ENCODE results near the gene PALLD. TPM values are rescaled to one million over a fixed set of nuclear protein-coding genes. Genes with fewer than 3 reads are reported as not detected.

The PALLD gene
- total RNA-seq, 1 experiment from 2014 or later: 18.3 TPM

- no peak overlapping the region for H3K9ac ChIP-seq (ENCODE audit: extremely low read depth, insufficient read length, low read length)
- no peak overlapping the region for H2AK5ac ChIP-seq (ENCODE audit: insufficient read length, low read length)
- no peak overlapping the region for H3K4me2 ChIP-seq (ENCODE audit: insufficient read depth, insufficient read length, low read length)
- H4K91ac ChIP-seq (ENCODE audit: insufficient read length, low read depth, low read length): no peak overlapping the region
- H3K79me2 ChIP-seq (ENCODE audit: insufficient read depth, low read length): peaks cover 1% of the 10 kb centered on the region; the same call in 1 of the 2 replicates
- H3K14ac ChIP-seq (ENCODE audit: insufficient read depth, low read length): no peak overlapping the region
- no peaks in the 10 kb centered on the region for H3K23me2 ChIP-seq (ENCODE audit: insufficient read length, low read depth, low read length, poor library complexity, severe bottlenecking)
- WGBS (ENCODE audit: extremely low coverage, insufficient read length, low lambda C conversion rate): no CpG with 5 or more reads among the region's 4 CpGs
- no peak overlapping the region for H3K23ac ChIP-seq (ENCODE audit: insufficient read length, low read depth, low read length)
- H3K79me1 ChIP-seq (ENCODE audit: insufficient read depth, low read depth, low read length, poor library complexity, severe bottlenecking): no peaks in the 10 kb centered on the region
- no peak overlapping the region for H3K27ac ChIP-seq (ENCODE audit: insufficient read length, low read depth, low read length)
- H4K20me1 ChIP-seq (ENCODE audit: control insufficient read depth, insufficient read depth, insufficient read length): no peaks in the 10 kb centered on the region
- peaks cover 7% of the 10 kb centered on the region; the same call in 1 of the 2 replicates for H3K4me1 ChIP-seq (ENCODE audit: insufficient read depth, low read length)
- H4K8ac ChIP-seq (replicated peaks; ENCODE audit: insufficient read length, low read depth, low read length): no peak overlapping the region
- no peaks in the 10 kb centered on the region for H3K9me3 ChIP-seq (ENCODE audit: control insufficient read depth, low read depth, low read length)
- H3K4me3 Mint-ChIP-seq: no peak overlapping the region
- no peak for DNase-seq
- no peak overlapping the region for H2BK15ac ChIP-seq (ENCODE audit: low read depth, low read length)
- no peak overlapping the region for H2BK5ac ChIP-seq (ENCODE audit: insufficient read length, low read length)
- no peak overlapping the region for H3K4ac ChIP-seq (ENCODE audit: low read depth, low read length)
- no peaks in the 10 kb centered on the region for H3K9me3 Mint-ChIP-seq
- H3K27me3 Mint-ChIP-seq (ENCODE audit: low read depth): no peaks in the 10 kb centered on the region
- no peak overlapping the region for H2AFZ ChIP-seq (ENCODE audit: low read length)
- peaks cover 30 to 33% of the 10 kb centered on the region in 2 experiments for H3K4me1 Mint-ChIP-seq
- H4K5ac ChIP-seq (ENCODE audit: insufficient read length, low read depth, low read length): no peak overlapping the region
- no peak overlapping the region for H3K18ac ChIP-seq (ENCODE audit: insufficient read length, low read depth, low read length)
- H3K36me3 Mint-ChIP-seq (ENCODE audit: insufficient read depth in 1 of 3, low read depth in 3 of 3): peaks cover 0 to 2% (median 0%) of the 10 kb centered on the region in 3 experiments; a peak in 1 of 7 replicates
- H3K56ac ChIP-seq (ENCODE audit: insufficient read length, low read depth, low read length): no peak overlapping the region
- H2BK12ac ChIP-seq (ENCODE audit: insufficient read length, low read depth, low read length): no peak overlapping the region
- TF ChIP-seq, protein P1, sequence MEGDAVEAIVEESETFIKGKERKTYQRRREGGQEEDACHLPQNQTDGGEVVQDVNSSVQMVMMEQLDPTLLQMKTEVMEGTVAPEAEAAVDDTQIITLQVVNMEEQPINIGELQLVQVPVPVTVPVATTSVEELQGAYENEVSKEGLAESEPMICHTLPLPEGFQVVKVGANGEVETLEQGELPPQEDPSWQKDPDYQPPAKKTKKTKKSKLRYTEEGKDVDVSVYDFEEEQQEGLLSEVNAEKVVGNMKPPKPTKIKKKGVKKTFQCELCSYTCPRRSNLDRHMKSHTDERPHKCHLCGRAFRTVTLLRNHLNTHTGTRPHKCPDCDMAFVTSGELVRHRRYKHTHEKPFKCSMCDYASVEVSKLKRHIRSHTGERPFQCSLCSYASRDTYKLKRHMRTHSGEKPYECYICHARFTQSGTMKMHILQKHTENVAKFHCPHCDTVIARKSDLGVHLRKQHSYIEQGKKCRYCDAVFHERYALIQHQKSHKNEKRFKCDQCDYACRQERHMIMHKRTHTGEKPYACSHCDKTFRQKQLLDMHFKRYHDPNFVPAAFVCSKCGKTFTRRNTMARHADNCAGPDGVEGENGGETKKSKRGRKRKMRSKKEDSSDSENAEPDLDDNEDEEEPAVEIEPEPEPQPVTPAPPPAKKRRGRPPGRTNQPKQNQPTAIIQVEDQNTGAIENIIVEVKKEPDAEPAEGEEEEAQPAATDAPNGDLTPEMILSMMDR (conservative IDR thresholded peaks at IDR 0.05): no peak
- no peak overlapping the region for H3T11ph ChIP-seq (ENCODE audit: low read length)
- no peak overlapping the region for H3K27ac Mint-ChIP-seq
- no peak overlapping the region for H2BK20ac ChIP-seq (ENCODE audit: low read depth, low read length, poor library complexity, severe bottlenecking)
- H3K27me3 ChIP-seq (ENCODE audit: insufficient read depth, low read length): no peaks in the 10 kb centered on the region
- H2BK120ac ChIP-seq (ENCODE audit: low read depth, low read length, poor library complexity, severe bottlenecking): no peak overlapping the region
Observed at GRCh38 chr4:168609369-168609768, 112.5 kb downstream of the PALLD start.

All from H9 (cell line).